ENCODE data around the gene TAS2R41.

Gene TAS2R41

DNA sequence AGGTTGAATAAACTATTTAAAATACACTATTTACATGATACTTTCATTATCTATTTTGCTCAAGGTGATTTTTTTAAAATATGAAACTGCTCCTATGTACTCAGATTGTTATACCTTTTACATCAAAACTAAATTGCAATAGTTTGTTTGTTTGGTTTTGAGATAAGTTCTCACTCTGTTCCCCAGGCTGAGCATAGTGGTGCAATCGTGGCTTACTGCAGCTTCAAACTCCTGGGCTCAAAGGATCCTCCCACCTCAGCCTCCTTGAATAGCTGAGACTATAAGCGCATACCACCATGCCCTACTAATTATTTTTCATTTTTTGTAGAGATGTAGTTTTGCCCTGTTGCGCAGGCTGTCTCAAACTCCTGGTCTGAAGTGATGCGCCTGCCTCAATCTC, 21.7 kb upstream of the TAS2R41 start:
- POLR2A ChIA-PET = no interaction called here
- no peak overlapping the region for H3K4me3 ChIP-seq (ENCODE audit: control insufficient read depth in 1 of 7, extremely low read depth in 1 of 7, insufficient read depth in 4 of 7, low read depth in 2 of 7, low read length in 6 of 7)
- H3K27me3 ChIP-seq (replicated peaks in 2 of 5; ENCODE audit: control insufficient read depth in 4 of 5, insufficient read depth in 5 of 5, low read length in 4 of 5) = no peaks in the 10 kb centered on the region
- no peak overlapping the region for H3K27ac ChIP-seq (ENCODE audit: insufficient read depth in 1 of 2, low read depth in 1 of 2, low read length in 2 of 2, poor library complexity in 1 of 2, severe bottlenecking in 2 of 2)
- H3K9me3 ChIP-seq (ENCODE audit: control extremely low read depth in 1 of 5, control insufficient read depth in 4 of 5, insufficient read depth in 2 of 5, low read depth in 1 of 5, low read length in 4 of 5) = no peaks in the 10 kb centered on the region
- H3K4me1 ChIP-seq (ENCODE audit: control extremely low read depth in 1 of 4, control insufficient read depth in 4 of 4, insufficient read depth in 4 of 4, low read length in 3 of 4) = no peaks in the 10 kb centered on the region
- no peak for DNase-seq
- CTCF ChIA-PET = interaction anchor here (0.9 kb wide), 1 partner anchor 16 kb away, joined by 4 read pairs; no protein-coding TSS in a partner anchor
- peaks cover 0 to 2% (median 0%) of the 10 kb centered on the region in 4 experiments for H3K36me3 ChIP-seq (ENCODE audit: control insufficient read depth in 4 of 4, insufficient read depth in 4 of 4, low read length in 3 of 4)
- WGBS (ENCODE audit: insufficient coverage) = no CpG with 5 or more reads among the region's 4 CpGs

DNA sequence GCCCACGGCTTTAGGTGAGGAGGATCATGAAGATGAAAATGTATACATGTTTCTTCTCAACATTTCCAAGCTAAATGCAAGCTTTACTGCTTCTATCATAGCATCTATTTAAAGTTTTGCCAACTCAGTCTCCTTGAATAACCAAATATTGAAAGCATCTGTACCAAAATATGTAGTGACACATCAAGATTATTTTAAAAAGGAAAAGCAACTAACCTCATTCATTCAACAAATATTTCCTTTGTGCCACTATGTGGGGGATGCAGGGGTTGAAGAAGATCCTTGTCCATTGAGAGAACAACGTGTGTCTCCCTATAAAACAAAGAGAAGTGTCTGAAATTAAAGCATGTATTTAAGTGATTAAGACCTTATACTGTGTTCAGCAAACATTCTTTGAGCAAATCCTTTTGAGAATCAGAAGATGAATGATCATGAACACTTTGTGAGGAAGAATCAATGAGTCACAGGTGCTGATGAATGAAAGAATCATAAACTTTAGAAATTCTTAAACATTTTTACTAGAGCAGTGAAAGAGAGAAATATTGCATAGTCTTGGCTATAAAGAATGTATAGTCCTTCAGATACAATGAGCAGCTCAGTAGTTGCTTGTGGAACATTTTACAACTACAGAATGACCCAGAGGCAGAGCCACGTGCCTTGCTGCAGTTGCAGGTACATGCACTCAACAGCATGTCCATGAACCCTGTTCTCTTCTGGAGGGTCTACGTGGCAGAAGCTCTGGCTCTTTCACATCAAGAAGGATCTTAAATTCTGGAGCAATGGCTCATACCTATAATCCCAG, 20.5 kb upstream of the TAS2R41 start:
- H3K36me3 ChIP-seq (ENCODE audit: control insufficient read depth in 4 of 4, insufficient read depth in 4 of 4, low read length in 3 of 4) = peaks cover 0 to 2% (median 0%) of the 10 kb centered on the region in 4 experiments
- no peak overlapping the region for H3K27ac ChIP-seq (ENCODE audit: insufficient read depth in 1 of 2, low read depth in 1 of 2, low read length in 2 of 2, poor library complexity in 1 of 2, severe bottlenecking in 2 of 2)
- peaks cover 0 to 5% (median 5%) of the 10 kb centered on the region in 5 experiments for H3K9me3 ChIP-seq (ENCODE audit: control extremely low read depth in 1 of 5, control insufficient read depth in 4 of 5, insufficient read depth in 2 of 5, low read depth in 1 of 5, low read length in 4 of 5)
- WGBS (ENCODE audit: insufficient coverage) = 93% methylated on average over 3 of the region's 4 CpGs
- POLR2A ChIA-PET = no interaction called here
- H3K4me3 ChIP-seq (ENCODE audit: control insufficient read depth in 1 of 7, extremely low read depth in 1 of 7, insufficient read depth in 4 of 7, low read depth in 2 of 7, low read length in 6 of 7) = no peak overlapping the region
- CTCF ChIA-PET = no interaction called here
- H3K27me3 ChIP-seq (replicated peaks in 2 of 5; ENCODE audit: control insufficient read depth in 4 of 5, insufficient read depth in 5 of 5, low read length in 4 of 5) = no peaks in the 10 kb centered on the region
- no peak for DNase-seq
- no peaks in the 10 kb centered on the region for H3K4me1 ChIP-seq (ENCODE audit: control extremely low read depth in 1 of 4, control insufficient read depth in 4 of 4, insufficient read depth in 4 of 4, low read length in 3 of 4)

- 97% methylated on average over 3 of the region's 3 CpGs for WGBS (ENCODE audit: insufficient coverage)
- Histone ChIP-seq H3K4me1 (ENCODE audit: control extremely low read depth in 1 of 4, control insufficient read depth in 4 of 4, insufficient read depth in 4 of 4, low read length in 3 of 4) (no peaks in the 10 kb centered on the region), H3K36me3 (ENCODE audit: control insufficient read depth in 4 of 4, insufficient read depth in 4 of 4, low read length in 3 of 4) (peaks cover 0 to 2% (median 0%) of the 10 kb centered on the region in 4 experiments), H3K27me3 (replicated peaks in 2 of 5; ENCODE audit: control insufficient read depth in 4 of 5, insufficient read depth in 5 of 5, low read length in 4 of 5) (no peaks in the 10 kb centered on the region), H3K9me3 (ENCODE audit: control extremely low read depth in 1 of 5, control insufficient read depth in 4 of 5, insufficient read depth in 2 of 5, low read depth in 1 of 5, low read length in 4 of 5) (peaks cover 0 to 9% (median 6%) of the 10 kb centered on the region in 5 experiments), H3K27ac (ENCODE audit: insufficient read depth in 1 of 2, low read depth in 1 of 2, low read length in 2 of 2, poor library complexity in 1 of 2, severe bottlenecking in 2 of 2) (no peak overlapping the region), H3K4me3 (ENCODE audit: control insufficient read depth in 1 of 7, extremely low read depth in 1 of 7, insufficient read depth in 4 of 7, low read depth in 2 of 7, low read length in 6 of 7) (no peak overlapping the region)
- DNase-seq = no peak
- POLR2A ChIA-PET = no interaction called here
- CTCF ChIA-PET = interaction anchor here (0.7 kb wide), 1 partner anchor 162 kb away, joined by 3 read pairs; no protein-coding TSS in a partner anchor
These were observed 19.4 kb upstream of the TAS2R41 start for GRCh38 chr7:143458263-143458662.

DNA sequence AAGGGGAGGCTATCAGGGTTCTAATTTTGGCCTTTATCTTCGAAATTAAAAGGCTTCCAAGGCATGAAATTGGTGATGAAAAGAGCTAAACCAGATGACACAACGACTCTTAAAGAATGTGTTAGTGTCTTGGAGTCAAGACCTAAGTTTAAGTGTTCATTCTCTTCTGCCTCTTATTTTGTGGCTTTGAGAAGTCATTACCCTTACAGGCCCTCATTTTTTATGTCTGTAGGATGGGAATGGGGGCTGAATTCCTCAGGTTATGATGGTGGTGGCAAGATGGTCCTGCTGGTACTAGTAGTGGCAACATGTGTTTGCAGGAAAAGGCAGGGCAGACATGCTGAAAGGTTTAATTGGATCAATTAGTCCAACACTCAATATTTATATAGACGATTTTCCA, 19.0 kb upstream of the TAS2R41 start:
- 100% methylated on average over 2 of the region's 3 CpGs for WGBS (ENCODE audit: insufficient coverage)
- no peaks in the 10 kb centered on the region for H3K4me1 ChIP-seq (ENCODE audit: control extremely low read depth in 1 of 4, control insufficient read depth in 4 of 4, insufficient read depth in 4 of 4, low read length in 3 of 4)
- H3K27ac ChIP-seq (ENCODE audit: insufficient read depth in 1 of 2, low read depth in 1 of 2, low read length in 2 of 2, poor library complexity in 1 of 2, severe bottlenecking in 2 of 2) = no peak overlapping the region
- no peaks in the 10 kb centered on the region for H3K27me3 ChIP-seq (replicated peaks in 2 of 5; ENCODE audit: control insufficient read depth in 4 of 5, insufficient read depth in 5 of 5, low read length in 4 of 5)
- peaks cover 0 to 9% (median 6%) of the 10 kb centered on the region in 5 experiments for H3K9me3 ChIP-seq (ENCODE audit: control extremely low read depth in 1 of 5, control insufficient read depth in 4 of 5, insufficient read depth in 2 of 5, low read depth in 1 of 5, low read length in 4 of 5)
- H3K4me3 ChIP-seq (ENCODE audit: control insufficient read depth in 1 of 7, extremely low read depth in 1 of 7, insufficient read depth in 4 of 7, low read depth in 2 of 7, low read length in 6 of 7) = no peak overlapping the region
- POLR2A ChIA-PET = no interaction called here
- CTCF ChIA-PET = no interaction called here
- DNase-seq = no peak
- H3K36me3 ChIP-seq (ENCODE audit: control insufficient read depth in 4 of 4, insufficient read depth in 4 of 4, low read length in 3 of 4) = peaks cover 0 to 2% (median 0%) of the 10 kb centered on the region in 4 experiments

- POLR2A ChIA-PET = no interaction called here
- no peak for DNase-seq
- CTCF ChIA-PET = no interaction called here
- peaks cover 0 to 9% (median 6%) of the 10 kb centered on the region in 5 experiments for H3K9me3 ChIP-seq (ENCODE audit: control extremely low read depth in 1 of 5, control insufficient read depth in 4 of 5, insufficient read depth in 2 of 5, low read depth in 1 of 5, low read length in 4 of 5)
- no peak overlapping the region for H3K27ac ChIP-seq (ENCODE audit: insufficient read depth in 1 of 2, low read depth in 1 of 2, low read length in 2 of 2, poor library complexity in 1 of 2, severe bottlenecking in 2 of 2)
- no peaks in the 10 kb centered on the region for H3K4me1 ChIP-seq (ENCODE audit: control extremely low read depth in 1 of 4, control insufficient read depth in 4 of 4, insufficient read depth in 4 of 4, low read length in 3 of 4)
- no peak overlapping the region for H3K4me3 ChIP-seq (ENCODE audit: control insufficient read depth in 1 of 7, extremely low read depth in 1 of 7, insufficient read depth in 4 of 7, low read depth in 2 of 7, low read length in 6 of 7)
- WGBS (ENCODE audit: insufficient coverage) = 100% methylated on average over 1 of the region's 1 CpG
- H3K27me3 ChIP-seq (replicated peaks in 2 of 5; ENCODE audit: control insufficient read depth in 4 of 5, insufficient read depth in 5 of 5, low read length in 4 of 5) = no peaks in the 10 kb centered on the region
- H3K36me3 ChIP-seq (ENCODE audit: control insufficient read depth in 4 of 4, insufficient read depth in 4 of 4, low read length in 3 of 4) = peaks cover 0 to 2% (median 0%) of the 10 kb centered on the region in 4 experiments
These were observed 18.3 kb upstream of the TAS2R41 start for GRCh38 chr7:143459359-143459758.

GRCh38 chr7:143460271-143460979, 17.2 kb upstream of the TAS2R41 start:
- WGBS (ENCODE audit: insufficient coverage) = 100% methylated on average over 2 of the region's 4 CpGs
- Histone ChIP-seq H3K4me1 (ENCODE audit: control extremely low read depth in 1 of 4, control insufficient read depth in 4 of 4, insufficient read depth in 4 of 4, low read length in 3 of 4) (no peaks in the 10 kb centered on the region), H3K27ac (ENCODE audit: insufficient read depth in 1 of 2, low read depth in 1 of 2, low read length in 2 of 2, poor library complexity in 1 of 2, severe bottlenecking in 2 of 2) (no peak overlapping the region), H3K36me3 (ENCODE audit: control insufficient read depth in 4 of 4, insufficient read depth in 4 of 4, low read length in 3 of 4) (peaks cover 0 to 2% (median 0%) of the 10 kb centered on the region in 4 experiments), H3K27me3 (replicated peaks in 2 of 5; ENCODE audit: control insufficient read depth in 4 of 5, insufficient read depth in 5 of 5, low read length in 4 of 5) (no peaks in the 10 kb centered on the region), H3K4me3 (ENCODE audit: control insufficient read depth in 1 of 7, extremely low read depth in 1 of 7, insufficient read depth in 4 of 7, low read depth in 2 of 7, low read length in 6 of 7) (no peak overlapping the region), H3K9me3 (ENCODE audit: control extremely low read depth in 1 of 5, control insufficient read depth in 4 of 5, insufficient read depth in 2 of 5, low read depth in 1 of 5, low read length in 4 of 5) (peaks cover 0 to 9% (median 6%) of the 10 kb centered on the region in 5 experiments)
- no peak for DNase-seq
- ChIA-PET CTCF (no interaction called here), POLR2A (no interaction called here)

GRCh38 chr7:143462045-143462444, 15.6 kb upstream of the TAS2R41 start:
- POLR2A ChIA-PET = interaction anchor here (0.7 kb wide), 1 partner anchor 1138 kb away, joined by 5 read pairs; no protein-coding TSS in a partner anchor

More at GRCh38 chr7:143462045-143462444, 15.6 kb upstream of the TAS2R41 start:
- Histone ChIP-seq H3K27me3 (replicated peaks in 2 of 5; ENCODE audit: control insufficient read depth in 4 of 5, insufficient read depth in 5 of 5, low read length in 4 of 5) (no peaks in the 10 kb centered on the region), H3K27ac (ENCODE audit: insufficient read depth in 1 of 2, low read depth in 1 of 2, low read length in 2 of 2, poor library complexity in 1 of 2, severe bottlenecking in 2 of 2) (no peak overlapping the region), H3K9me3 (ENCODE audit: control extremely low read depth in 1 of 5, control insufficient read depth in 4 of 5, insufficient read depth in 2 of 5, low read depth in 1 of 5, low read length in 4 of 5) (peaks cover 0 to 9% (median 6%) of the 10 kb centered on the region in 5 experiments), H3K4me1 (ENCODE audit: control extremely low read depth in 1 of 4, control insufficient read depth in 4 of 4, insufficient read depth in 4 of 4, low read length in 3 of 4) (no peaks in the 10 kb centered on the region), H3K4me3 (ENCODE audit: control insufficient read depth in 1 of 7, extremely low read depth in 1 of 7, insufficient read depth in 4 of 7, low read depth in 2 of 7, low read length in 6 of 7) (no peak overlapping the region), H3K36me3 (ENCODE audit: control insufficient read depth in 4 of 4, insufficient read depth in 4 of 4, low read length in 3 of 4) (peaks cover 0 to 2% (median 0%) of the 10 kb centered on the region in 4 experiments)
- 100% methylated on average over 3 of the region's 3 CpGs for WGBS (ENCODE audit: insufficient coverage)
- no peak for DNase-seq
- CTCF ChIA-PET = no interaction called here
